Lung (tissue), 12 donors: Measurements from ENCODE around the gene PALLD. TPM values are rescaled to one million over a fixed set of nuclear protein-coding genes. Genes with fewer than 3 reads are reported as not detected.

Experiments
- ATAC-seq: fragments of 200-7000 bp; cut with Tn5 transposase; one replicate; pipeline ENCODE4 v1.9.1; 2020; ENCODE audit warnings: moderate number of reproducible peaks; ENCODE audit not compliant: insufficient read depth, low FRiP score
- DNase-seq, 3 donors: peaks; one replicate each; pipeline ENCODE4 v3.0.0-alpha.2; 2013 to 2017
- H3K27ac ChIP-seq, 2 donors: one replicate each; pipeline ENCODE4 v1.5.1; 2013; ENCODE audit warnings: mild to moderate bottlenecking in 2 of 2, moderate library complexity in 2 of 2, control low read depth in 1 of 2, inconsistent platforms in 1 of 2, low read depth in 1 of 2, low read length in 1 of 2
- H3K27me3 ChIP-seq, 3 donors: one replicate each; pipeline ENCODE4 v1.5.1; 2013; ENCODE audit warnings: low read length in 2 of 3; ENCODE audit not compliant: control insufficient read depth in 3 of 3, insufficient read depth in 3 of 3
- H3K36me3 ChIP-seq, 4 donors: one replicate each; pipeline ENCODE4 v1.5.1; 2013; ENCODE audit warnings: low read length in 4 of 4, mild to moderate bottlenecking in 1 of 4, moderate library complexity in 1 of 4; ENCODE audit not compliant: control insufficient read depth in 4 of 4, insufficient read depth in 4 of 4
- H3K4me1 ChIP-seq, 5 donors: one replicate each; pipeline ENCODE4 v1.5.1; 2013; ENCODE audit warnings: low read length in 5 of 5, mild to moderate bottlenecking in 2 of 5, moderate library complexity in 1 of 5; ENCODE audit not compliant: control insufficient read depth in 5 of 5, insufficient read depth in 5 of 5
- H3K4me3 ChIP-seq: one replicate; pipeline ENCODE4 v1.5.1; 2013; ENCODE audit warnings: mild to moderate bottlenecking, control low read depth, moderate library complexity
- H3K9ac ChIP-seq, 2 donors: one replicate each; pipeline ENCODE4 v1.5.1; 2013; ENCODE audit warnings: low read length in 2 of 2, control low read depth in 1 of 2; ENCODE audit not compliant: insufficient read depth in 1 of 2
- H3K9me3 ChIP-seq, 4 donors: one replicate each; pipeline ENCODE4 v1.5.1; 2013; ENCODE audit warnings: low read length in 3 of 4, mild to moderate bottlenecking in 1 of 4, moderate library complexity in 1 of 4; ENCODE audit not compliant: control insufficient read depth in 4 of 4, insufficient read depth in 3 of 4
- CTCF ChIP-seq: IDR thresholded peaks from 2 replicates; pipeline ENCODE4 v1.5.1; 2012; ENCODE audit warnings: mild to moderate bottlenecking; ENCODE audit errors: control extremely low read depth, extremely low read depth
- WGBS, 2 donors: extraction: QIAGEN DNeasy Blood & Tissue Kit; methylation state at CpG; one replicate each; pipeline ENCODE4 v1.1.7; 2013; 5-methylcytosine and 5-hydroxymethylcytosine counted together
- polyA plus RNA-seq, 2 donors: library from polyadenylated mRNA; stranded (reverse); fragments of 200-250 nt; gene quantifications; one replicate each; pipeline ENCODE4 v1.2.1, GENCODE V29; 2013
- total RNA-seq, 2 donors: library from RNA; depleted of rRNA in 1 of 2; stranded (reverse); fragments of >200 nt in 1 of 2; gene quantifications; one replicate each; pipeline ENCODE4 v1.2.1, GENCODE V29; 2014 to 2021
- donor health status: control.
- donor health status: control.
- donor health status: Bipolar disorder and iron deficiency.
- donor health status: healthy.
- donor health status: DM: yes; HTN: yes; CAD: no.

The PALLD gene
- total and polyA plus RNA-seq, 4 donors = 20.7 to 139 (median 63.0) TPM

GRCh38 chr4:168630445-168631187 is 133.8 kb downstream of the PALLD start:
- no peak for DNase-seq
- peaks cover 6 to 42% (median 13%) of the 10 kb centered on the region in 5 donors for H3K4me1 ChIP-seq

GRCh38 chr4:168631241-168632162 is 134.7 kb downstream of the PALLD start:
- H3K27me3 ChIP-seq = no peaks in the 10 kb centered on the region
- H3K9me3 ChIP-seq = peaks cover 0 to 3% (median 0%) of the 10 kb centered on the region in 4 donors
- no peaks in the 10 kb centered on the region for H3K36me3 ChIP-seq
- peaks cover 6 to 42% (median 13%) of the 10 kb centered on the region in 5 donors for H3K4me1 ChIP-seq
- H3K4me3 ChIP-seq = peak overlapping the region; percentile 53
- peak; percentile 86 for ATAC-seq
- no peak for TF ChIP-seq CTCF
- H3K9ac ChIP-seq = peak overlapping the region in 1 of 2 donors; percentile 79
- peak overlapping the region; percentile 63 to 76 for H3K27ac ChIP-seq
- 1 to 2% methylated on average over 55 of the region's 55 CpGs for WGBS, 2 donors
- peak; percentile 85 to 87 (median 86) for DNase-seq

More at GRCh38 chr4:168630445-168631187, 133.8 kb downstream of the PALLD start:
- Histone ChIP-seq H3K9me3 (peaks cover 0 to 3% (median 0%) of the 10 kb centered on the region in 4 donors), H3K4me3 (no peak overlapping the region), H3K9ac (peak overlapping the region in 1 of 2 donors; percentile 79), H3K27me3 (no peaks in the 10 kb centered on the region), H3K36me3 (no peaks in the 10 kb centered on the region), H3K27ac (peak overlapping the region in 1 of 2 donors; percentile 76)
- ATAC-seq = no peak
- TF ChIP-seq CTCF = no peak
- WGBS, 2 donors = 68 to 71% methylated on average over 12 of the region's 12 CpGs

DNA sequence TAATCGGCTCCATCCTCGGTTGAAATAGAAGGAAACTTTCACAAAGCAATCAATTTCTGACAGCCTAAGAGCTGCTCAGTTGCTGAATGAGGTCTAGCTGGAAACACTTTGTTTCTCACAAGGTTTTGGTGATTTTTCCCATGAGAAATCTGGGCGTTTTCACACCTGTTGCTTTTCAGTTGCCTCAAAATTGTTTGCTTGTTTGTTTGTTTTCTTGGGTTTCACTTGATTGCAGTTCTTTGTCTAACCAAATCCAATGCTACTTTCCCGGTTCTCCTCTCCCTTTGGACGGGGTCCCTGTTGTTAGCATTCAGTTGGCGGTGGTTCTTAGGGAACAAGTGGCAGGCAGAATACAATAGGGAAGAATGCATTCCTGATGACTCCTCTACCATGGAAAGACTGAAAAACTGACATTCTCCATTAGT is 135.5 kb downstream of the PALLD start:
- Histone ChIP-seq H3K9ac (peak overlapping the region in 1 of 2 donors; percentile 79), H3K27ac (peak overlapping the region in 1 of 2 donors; percentile 58), H3K36me3 (no peaks in the 10 kb centered on the region), H3K9me3 (peaks cover 0 to 3% (median 0%) of the 10 kb centered on the region in 4 donors), H3K4me3 (no peak overlapping the region), H3K4me1 (peaks cover 6 to 42% (median 16%) of the 10 kb centered on the region in 5 donors), H3K27me3 (no peaks in the 10 kb centered on the region)
- ATAC-seq = no peak
- WGBS, 2 donors = 9 to 14% methylated on average over 6 of the region's 6 CpGs
- TF ChIP-seq CTCF = no peak
- DNase-seq = peak in 2 of 3 donors; percentile 33 to 62
